ENCODE measurements around the gene GPR35.
A peak's percentile ranks its signal among the peaks of the same experiment; 100 is the strongest.

Gene GPR35

GRCh38 chr2:240644171-240644651 lies 18.9 kb downstream of the GPR35 start:
- FAIRE-seq (no peak), DNase-seq (ENCODE audit: insufficient read length, low spot score) (no peak)
- TF ChIP-seq POU2F2 (IDR thresholded peaks at IDR 0.05; ENCODE audit: low read depth, low read length) (no peak), TAF1 (IDR thresholded peaks at IDR 0.05; ENCODE audit: low read depth, low read length) (no peak), POLR2A (IDR thresholded peaks at IDR 0.05; ENCODE audit: low read depth, low read length) (no peak)

- DNase-seq (ENCODE audit: insufficient read length, low spot score): no peak
- TF ChIP-seq POU2F2 (IDR thresholded peaks at IDR 0.05; ENCODE audit: low read depth, low read length): no peak
- TF ChIP-seq PAX5 (IDR thresholded peaks at IDR 0.05; ENCODE audit: insufficient read depth, low read length, severe bottlenecking): no peak
- TF ChIP-seq POLR2AphosphoS5 (IDR thresholded peaks at IDR 0.05; ENCODE audit: low read depth, low read length): no peak
- TF ChIP-seq TAF1 (IDR thresholded peaks at IDR 0.05; ENCODE audit: low read depth, low read length): no peak
- TF ChIP-seq POLR2A (IDR thresholded peaks at IDR 0.05; ENCODE audit: low read depth, low read length): no peak
- TF ChIP-seq SPI1 (IDR thresholded peaks at IDR 0.05; ENCODE audit: low read depth, low read length): no peak
- FAIRE-seq: no peak
Observed at GRCh38 chr2:240644859-240645301, 19.6 kb downstream of the GPR35 start.

DNA sequence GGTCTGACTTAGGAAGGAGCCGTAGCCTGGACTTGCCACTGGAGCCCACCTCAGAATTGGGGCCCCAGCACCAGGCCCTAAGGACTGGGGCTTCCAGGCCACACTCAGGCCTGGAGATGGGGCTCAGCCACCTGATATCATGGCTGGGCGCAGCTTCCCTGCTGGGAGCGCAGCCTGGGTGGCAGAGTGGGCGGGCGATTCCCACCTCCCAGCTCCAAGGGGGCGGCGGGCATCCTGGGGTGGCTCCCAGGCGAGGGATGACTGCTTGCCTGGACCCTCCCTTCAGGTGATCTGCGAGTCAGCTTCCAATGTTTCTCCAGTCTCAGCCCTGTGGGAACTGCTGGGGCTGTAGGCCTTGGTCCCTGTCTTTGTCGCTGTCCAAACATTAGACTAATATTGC lies 20.1 kb downstream of the GPR35 start:
- TF ChIP-seq SPI1 (IDR thresholded peaks at IDR 0.05; ENCODE audit: low read depth, low read length): no peak
- no peak for TF ChIP-seq POU2F2 (IDR thresholded peaks at IDR 0.05; ENCODE audit: low read depth, low read length)
- TF ChIP-seq POLR2AphosphoS5 (IDR thresholded peaks at IDR 0.05; ENCODE audit: low read depth, low read length): no peak
- TF ChIP-seq POLR2A (IDR thresholded peaks at IDR 0.05; ENCODE audit: low read depth, low read length): no peak
- no peak for TF ChIP-seq PAX5 (IDR thresholded peaks at IDR 0.05; ENCODE audit: insufficient read depth, low read length, severe bottlenecking)
- TF ChIP-seq TAF1 (IDR thresholded peaks at IDR 0.05; ENCODE audit: low read depth, low read length): no peak
- FAIRE-seq (no peak), DNase-seq (ENCODE audit: insufficient read length, low spot score) (peak; percentile 20)

- TF ChIP-seq POLR2AphosphoS5 (IDR thresholded peaks at IDR 0.05; ENCODE audit: low read depth, low read length) (no peak), PAX5 (IDR thresholded peaks at IDR 0.05; ENCODE audit: insufficient read depth, low read length, severe bottlenecking) (no peak), POLR2A (IDR thresholded peaks at IDR 0.05; ENCODE audit: low read depth, low read length) (no peak)
- DNase-seq (ENCODE audit: insufficient read length, low spot score) (no peak), FAIRE-seq (no peak)
Observed at GRCh38 chr2:240645801-240646175, 20.5 kb downstream of the GPR35 start.

DNA sequence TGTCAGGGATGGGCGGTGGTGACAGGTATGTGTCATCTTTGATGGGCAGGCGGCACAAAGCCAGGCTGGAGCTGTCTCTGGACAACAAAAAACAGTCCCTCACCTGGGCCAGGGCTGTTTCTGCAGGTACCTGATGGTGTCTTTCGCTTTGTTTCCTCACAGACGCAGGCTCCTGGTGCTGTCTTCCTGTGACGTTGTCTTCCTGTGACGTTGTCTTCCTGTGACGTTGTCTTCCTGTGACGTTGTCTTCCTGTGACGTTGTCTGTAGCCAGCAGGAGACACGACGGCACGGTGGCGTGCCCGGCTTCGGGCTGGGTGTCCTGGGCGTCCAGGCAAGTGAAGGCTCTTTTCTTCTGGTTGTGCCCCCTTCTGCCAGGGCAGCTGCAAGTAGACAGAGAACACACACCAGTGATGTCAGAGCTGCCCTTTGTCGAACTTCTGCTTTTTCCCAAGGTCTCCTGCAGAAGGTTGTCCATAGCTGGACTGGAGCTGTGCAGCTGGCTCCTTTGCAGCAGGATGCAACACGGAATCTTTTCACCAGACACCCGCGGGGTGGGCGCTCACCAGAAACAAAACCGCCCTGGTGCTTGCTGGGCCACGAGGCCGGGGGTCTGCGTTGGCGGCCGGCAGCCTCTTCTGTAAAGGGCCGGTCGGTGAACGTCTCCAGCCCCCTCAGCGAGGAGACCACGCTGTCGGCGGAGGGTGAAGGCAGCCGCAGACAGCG lies 21.1 kb downstream of the GPR35 start:
- TF ChIP-seq SPI1 (IDR thresholded peaks at IDR 0.05; ENCODE audit: low read depth, low read length) (no peak), POLR2A (IDR thresholded peaks at IDR 0.05; ENCODE audit: low read depth, low read length) (no peak), POU2F2 (IDR thresholded peaks at IDR 0.05; ENCODE audit: low read depth, low read length) (no peak), TAF1 (IDR thresholded peaks at IDR 0.05; ENCODE audit: low read depth, low read length) (no peak), PAX5 (IDR thresholded peaks at IDR 0.05; ENCODE audit: insufficient read depth, low read length, severe bottlenecking) (no peak), POLR2AphosphoS5 (IDR thresholded peaks at IDR 0.05; ENCODE audit: low read depth, low read length) (no peak)
- FAIRE-seq: no peak
- DNase-seq (ENCODE audit: insufficient read length, low spot score): peak; percentile 15

DNA sequence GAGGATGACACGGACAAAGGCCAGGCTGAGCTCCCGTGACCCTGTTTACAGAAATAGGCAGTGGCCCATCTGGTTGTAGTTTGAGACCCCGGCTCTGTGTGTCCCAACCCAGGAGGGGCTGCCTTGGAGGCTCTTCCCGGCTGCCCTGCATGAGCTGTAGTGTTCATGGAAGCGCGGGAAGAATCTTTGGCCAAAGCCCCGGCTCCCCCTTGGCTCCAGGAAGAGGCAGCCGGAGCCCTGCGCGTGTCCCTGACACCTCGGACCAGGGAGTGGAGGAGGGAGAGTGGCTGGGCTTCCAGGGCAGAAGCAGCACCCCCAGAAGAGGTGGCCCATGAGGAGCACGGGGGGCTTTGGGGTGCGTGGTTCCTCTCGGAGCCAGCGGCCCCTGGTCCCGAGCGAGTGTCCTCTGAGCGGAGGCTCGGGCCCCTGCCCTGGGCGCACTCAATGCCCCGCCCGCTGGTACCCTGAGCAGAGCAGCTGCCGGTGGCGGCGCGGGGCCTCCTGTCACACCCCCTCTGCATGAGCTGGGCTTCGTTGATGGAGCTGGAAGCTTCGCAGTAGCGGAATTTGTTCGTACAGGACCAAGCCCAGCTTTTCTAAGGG lies 21.7 kb downstream of the GPR35 start:
- FAIRE-seq: no peak
- DNase-seq (ENCODE audit: insufficient read length, low spot score): no peak
- TF ChIP-seq POLR2A (IDR thresholded peaks at IDR 0.05; ENCODE audit: low read depth, low read length) (no peak), POU2F2 (IDR thresholded peaks at IDR 0.05; ENCODE audit: low read depth, low read length) (no peak), PAX5 (IDR thresholded peaks at IDR 0.05; ENCODE audit: insufficient read depth, low read length, severe bottlenecking) (no peak), POLR2AphosphoS5 (IDR thresholded peaks at IDR 0.05; ENCODE audit: low read depth, low read length) (no peak), SPI1 (IDR thresholded peaks at IDR 0.05; ENCODE audit: low read depth, low read length) (no peak), TAF1 (IDR thresholded peaks at IDR 0.05; ENCODE audit: low read depth, low read length) (no peak)

DNA sequence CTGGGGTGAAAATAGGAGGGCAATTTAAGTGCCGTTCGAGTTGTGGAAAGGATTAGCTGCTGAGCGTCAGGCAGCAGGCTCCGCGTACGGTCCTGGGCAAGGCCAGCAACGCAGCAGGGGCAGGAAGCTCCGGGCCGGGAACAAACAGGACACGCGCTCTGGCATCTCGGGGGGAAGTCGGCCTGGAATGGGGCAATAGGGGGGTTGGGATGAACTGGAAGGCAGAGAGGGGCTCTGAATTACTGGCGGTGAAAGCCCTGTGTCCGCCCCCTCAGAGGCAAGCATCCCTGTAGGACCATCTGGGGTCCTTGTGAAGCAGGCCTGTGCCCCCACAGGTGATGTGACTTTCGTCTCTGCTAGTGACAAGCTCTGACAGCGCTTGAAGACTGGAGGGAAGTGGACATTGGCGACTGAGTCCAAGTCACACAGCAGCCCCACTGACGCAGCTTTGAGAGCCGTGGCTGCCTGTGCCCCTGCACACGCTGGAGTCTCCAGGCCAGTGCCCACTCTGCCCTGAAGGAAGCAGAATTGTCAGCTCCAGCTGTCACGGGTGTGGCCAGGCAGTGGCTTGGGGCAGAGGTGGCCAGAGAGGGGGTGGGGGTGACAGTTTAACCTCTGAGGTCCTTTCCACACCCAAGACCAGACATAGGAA lies 22.3 kb downstream of the GPR35 start:
- TF ChIP-seq PAX5 (IDR thresholded peaks at IDR 0.05; ENCODE audit: insufficient read depth, low read length, severe bottlenecking): no peak
- no peak for TF ChIP-seq SPI1 (IDR thresholded peaks at IDR 0.05; ENCODE audit: low read depth, low read length)
- TF ChIP-seq POU2F2 (IDR thresholded peaks at IDR 0.05; ENCODE audit: low read depth, low read length): no peak
- TF ChIP-seq POLR2AphosphoS5 (IDR thresholded peaks at IDR 0.05; ENCODE audit: low read depth, low read length): no peak
- TF ChIP-seq POLR2A (IDR thresholded peaks at IDR 0.05; ENCODE audit: low read depth, low read length): no peak
- DNase-seq (ENCODE audit: insufficient read length, low spot score) (no peak), FAIRE-seq (no peak)

- TF ChIP-seq TAF1 (IDR thresholded peaks at IDR 0.05; ENCODE audit: low read depth, low read length): no peak
- no peak for TF ChIP-seq POLR2A (IDR thresholded peaks at IDR 0.05; ENCODE audit: low read depth, low read length)
- TF ChIP-seq PAX5 (IDR thresholded peaks at IDR 0.05; ENCODE audit: insufficient read depth, low read length, severe bottlenecking): no peak
- TF ChIP-seq SPI1 (IDR thresholded peaks at IDR 0.05; ENCODE audit: low read depth, low read length): no peak
- TF ChIP-seq POLR2AphosphoS5 (IDR thresholded peaks at IDR 0.05; ENCODE audit: low read depth, low read length): no peak
- TF ChIP-seq POU2F2 (IDR thresholded peaks at IDR 0.05; ENCODE audit: low read depth, low read length): no peak
- no peak for DNase-seq (ENCODE audit: insufficient read length, low spot score)
- FAIRE-seq: no peak
Observed at GRCh38 chr2:240648155-240648649, 22.9 kb downstream of the GPR35 start.

DNA sequence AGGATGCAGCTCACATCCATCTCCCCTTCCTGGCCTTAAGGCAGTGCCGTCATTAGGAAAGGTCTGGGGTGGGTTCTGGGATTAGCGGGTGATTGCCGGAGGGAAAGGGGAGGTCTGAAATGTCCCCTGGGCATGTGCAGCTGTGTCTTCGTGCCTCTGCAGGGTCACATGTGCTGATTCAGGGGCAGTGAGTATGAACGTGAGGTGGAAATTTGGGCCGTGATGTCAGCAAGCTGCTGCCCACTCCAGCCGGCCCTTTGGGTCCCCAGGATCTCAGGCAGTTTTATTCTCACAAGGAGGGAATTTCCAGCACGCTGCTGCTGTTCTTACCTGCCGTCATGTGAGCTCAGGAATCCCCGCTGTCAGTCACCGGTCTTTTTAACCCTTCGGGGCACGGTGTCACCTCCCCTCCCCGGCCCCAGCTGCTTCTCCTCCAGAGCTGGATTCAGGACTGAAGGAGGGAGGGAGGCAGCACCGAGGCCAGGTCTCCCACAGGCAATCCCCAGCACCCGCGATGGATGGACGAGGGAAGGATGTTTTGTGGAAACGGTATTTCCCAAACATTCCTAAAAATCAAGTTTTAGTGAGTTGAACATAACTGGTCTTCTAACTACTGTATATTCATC lies 23.5 kb downstream of the GPR35 start:
- DNase-seq (ENCODE audit: insufficient read length, low spot score) (no peak), FAIRE-seq (no peak)
- TF ChIP-seq POLR2AphosphoS5 (IDR thresholded peaks at IDR 0.05; ENCODE audit: low read depth, low read length) (no peak), TAF1 (IDR thresholded peaks at IDR 0.05; ENCODE audit: low read depth, low read length) (no peak)
